Kidney epithelial cell (primary cell): ENCODE results near the gene TSPAN11. TPM values are rescaled to one million over a fixed set of nuclear protein-coding genes. Genes with fewer than 3 reads are reported as not detected.

ENCODE experiments used
- DNase-seq: peaks from one replicate; pipeline ENCODE4 v3.0.0-alpha.2; 2010; ENCODE audit warnings: low read depth
- H3K27me3 ChIP-seq: 2 replicates; pipeline ENCODE4 v1.6.0; 2011; ENCODE audit warnings: low read length; ENCODE audit not compliant: control insufficient read depth, insufficient read depth
- H3K36me3 ChIP-seq: 2 replicates; pipeline ENCODE4 v1.5.1; 2011; ENCODE audit warnings: low read length; ENCODE audit not compliant: control insufficient read depth, insufficient read depth
- H3K4me3 ChIP-seq: 2 replicates; pipeline ENCODE4 v1.5.1; 2011; ENCODE audit warnings: low read depth, mild to moderate bottlenecking, control low read depth, low read length
- total RNA-seq: library from RNA; depleted of rRNA; stranded (reverse); fragments of >200 nt; gene quantifications from 2 replicates; pipeline ENCODE4 v1.2.3, GENCODE V29; 2015
- TF ChIP-seq, protein P1 (sequence below): IDR thresholded peaks from 2 replicates; pipeline ENCODE4 v1.5.1; 2011; ENCODE audit warnings: mild to moderate bottlenecking, moderate library complexity, low read length, control low read depth, inconsistent platforms; ENCODE audit not compliant: insufficient read depth, poor library complexity, severe bottlenecking

TSPAN11 gene
- total RNA-seq, 1 donor from 2014 or later: 5.2 TPM

DNA sequence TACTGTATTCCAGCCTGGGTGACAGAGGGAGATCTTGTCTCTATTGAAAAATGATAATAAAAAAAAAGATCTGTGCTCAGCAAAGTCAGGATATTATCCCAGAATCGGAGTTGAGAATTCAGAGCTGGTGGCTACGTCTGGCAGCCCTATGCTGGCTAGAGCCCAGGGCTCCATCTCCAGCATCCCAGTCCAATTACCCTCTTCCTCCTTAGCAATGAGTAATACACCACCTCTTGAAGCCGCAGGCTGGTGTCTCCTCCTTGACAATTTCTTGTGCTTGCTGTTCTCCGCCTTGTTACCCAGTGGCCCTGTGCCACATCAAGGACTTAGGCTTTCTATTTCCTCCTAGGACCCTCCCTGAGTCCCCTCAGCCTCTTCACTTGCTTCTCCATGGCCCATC, 108.7 kb downstream of the TSPAN11 start:
- no peaks in the 10 kb centered on the region for H3K36me3 ChIP-seq
- no peak for DNase-seq
- TF ChIP-seq, protein P1, sequence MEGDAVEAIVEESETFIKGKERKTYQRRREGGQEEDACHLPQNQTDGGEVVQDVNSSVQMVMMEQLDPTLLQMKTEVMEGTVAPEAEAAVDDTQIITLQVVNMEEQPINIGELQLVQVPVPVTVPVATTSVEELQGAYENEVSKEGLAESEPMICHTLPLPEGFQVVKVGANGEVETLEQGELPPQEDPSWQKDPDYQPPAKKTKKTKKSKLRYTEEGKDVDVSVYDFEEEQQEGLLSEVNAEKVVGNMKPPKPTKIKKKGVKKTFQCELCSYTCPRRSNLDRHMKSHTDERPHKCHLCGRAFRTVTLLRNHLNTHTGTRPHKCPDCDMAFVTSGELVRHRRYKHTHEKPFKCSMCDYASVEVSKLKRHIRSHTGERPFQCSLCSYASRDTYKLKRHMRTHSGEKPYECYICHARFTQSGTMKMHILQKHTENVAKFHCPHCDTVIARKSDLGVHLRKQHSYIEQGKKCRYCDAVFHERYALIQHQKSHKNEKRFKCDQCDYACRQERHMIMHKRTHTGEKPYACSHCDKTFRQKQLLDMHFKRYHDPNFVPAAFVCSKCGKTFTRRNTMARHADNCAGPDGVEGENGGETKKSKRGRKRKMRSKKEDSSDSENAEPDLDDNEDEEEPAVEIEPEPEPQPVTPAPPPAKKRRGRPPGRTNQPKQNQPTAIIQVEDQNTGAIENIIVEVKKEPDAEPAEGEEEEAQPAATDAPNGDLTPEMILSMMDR: no peak
- H3K27me3 ChIP-seq: no peaks in the 10 kb centered on the region
- no peak overlapping the region for H3K4me3 ChIP-seq

DNA sequence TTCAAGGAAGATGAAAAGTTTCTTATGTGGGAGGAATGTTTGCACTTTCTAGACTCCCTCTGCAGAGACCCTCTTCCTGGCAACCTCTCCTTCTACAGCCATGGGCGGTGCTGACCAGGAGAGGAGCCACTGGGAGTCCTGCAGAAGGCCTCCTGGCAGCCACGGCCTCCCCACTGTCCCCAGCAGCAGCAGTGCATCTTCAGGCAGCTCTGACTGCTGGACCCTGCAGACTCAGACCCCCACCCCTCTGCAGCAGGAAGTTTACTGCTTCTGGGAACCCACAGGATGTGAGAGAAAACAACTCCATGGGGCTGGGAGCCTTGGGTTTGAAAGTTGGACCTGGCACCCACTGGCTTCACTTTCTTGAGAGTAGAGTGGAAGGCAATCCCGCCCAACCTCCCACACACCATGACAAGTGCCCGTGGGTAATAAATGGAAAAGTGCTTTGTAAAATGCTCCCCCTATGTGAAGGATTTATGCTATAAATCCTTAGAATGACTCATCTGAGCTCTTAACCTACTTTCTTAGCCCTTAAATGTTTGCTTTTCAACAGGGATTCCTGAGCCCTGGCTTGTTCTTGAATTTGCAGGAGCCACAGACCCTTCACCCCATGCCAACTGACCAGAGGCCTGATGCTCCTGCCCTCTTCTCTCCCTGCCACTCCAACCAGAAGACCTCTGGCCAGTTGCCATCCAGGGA, 109.6 kb downstream of the TSPAN11 start:
- no peak overlapping the region for H3K4me3 ChIP-seq
- TF ChIP-seq, protein P1: no peak
- no peaks in the 10 kb centered on the region for H3K36me3 ChIP-seq
- no peaks in the 10 kb centered on the region for H3K27me3 ChIP-seq
- DNase-seq: no peak

DNA sequence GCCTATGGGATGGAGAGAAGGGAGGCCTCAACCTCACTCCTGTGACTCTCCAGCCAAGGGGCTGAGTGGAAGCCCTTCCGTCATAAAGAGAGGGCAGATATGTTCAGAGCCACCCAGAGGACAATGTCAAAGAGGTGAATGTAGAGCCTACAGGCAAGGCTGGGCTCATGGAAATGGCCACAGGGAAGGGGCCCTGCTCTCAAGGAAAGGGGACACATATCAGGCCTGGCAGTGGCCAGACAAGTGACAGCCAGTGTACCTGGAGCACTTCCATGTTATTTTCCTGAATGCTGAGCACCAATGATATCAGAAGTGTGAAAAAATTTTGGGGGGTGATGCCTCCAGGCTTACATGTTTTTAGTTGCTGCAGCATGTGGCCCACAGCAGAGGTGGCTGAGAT, 110.5 kb downstream of the TSPAN11 start:
- DNase-seq: no peak
- TF ChIP-seq, protein P1: no peak
- Histone ChIP-seq H3K27me3 (no peaks in the 10 kb centered on the region), H3K36me3 (no peaks in the 10 kb centered on the region), H3K4me3 (no peak overlapping the region)

DNA sequence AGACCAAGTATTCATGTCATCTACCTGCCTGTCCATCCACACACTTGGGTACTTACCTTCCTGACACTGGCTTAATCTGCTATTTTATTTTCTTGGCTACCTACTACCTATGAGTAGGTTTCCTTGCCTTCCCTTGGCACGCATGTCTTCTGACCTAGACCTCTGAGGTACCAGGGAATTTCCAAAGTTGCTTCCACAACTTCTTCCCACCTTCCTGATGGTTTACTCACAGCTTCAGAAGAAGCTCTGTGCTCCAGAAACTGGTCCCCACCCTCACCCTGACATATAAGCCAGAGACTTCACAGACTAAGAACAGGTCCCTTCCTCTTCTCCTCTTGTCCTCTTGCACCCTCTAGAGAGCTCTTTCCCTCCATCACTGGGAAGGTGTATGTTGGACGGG, 111.4 kb downstream of the TSPAN11 start:
- no peak for DNase-seq
- Histone ChIP-seq H3K4me3 (no peak overlapping the region), H3K27me3 (no peaks in the 10 kb centered on the region), H3K36me3 (no peaks in the 10 kb centered on the region)
- TF ChIP-seq, protein P1: no peak

DNA sequence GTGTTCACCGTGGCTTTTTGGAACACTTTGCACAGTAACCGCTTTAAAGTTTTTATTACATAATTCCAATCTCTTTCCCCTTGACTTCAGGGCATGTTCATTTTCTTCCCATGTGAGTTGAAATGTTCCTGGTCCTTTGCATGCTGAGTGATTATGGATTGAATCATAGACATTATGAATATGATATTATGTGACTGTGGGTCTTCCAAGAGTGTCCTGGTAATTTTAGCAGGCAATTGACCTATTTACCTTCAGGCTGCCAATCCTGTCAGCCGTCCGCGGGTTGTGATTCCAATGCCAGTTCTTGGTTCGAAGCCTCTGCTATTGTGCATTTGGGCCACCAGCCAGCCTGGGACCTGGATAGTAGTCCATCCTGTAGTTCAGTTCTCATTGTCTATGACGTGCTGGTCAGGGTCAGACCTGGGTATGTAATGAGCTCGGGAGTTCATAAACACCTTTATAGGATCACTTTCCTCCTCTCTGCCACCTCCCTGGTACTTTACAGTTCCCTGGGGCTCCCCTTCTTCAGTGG, 114.6 kb downstream of the TSPAN11 start:
- TF ChIP-seq, protein P1: no peak
- H3K4me3 ChIP-seq: no peak overlapping the region
- no peaks in the 10 kb centered on the region for H3K27me3 ChIP-seq
- DNase-seq: no peak
- no peaks in the 10 kb centered on the region for H3K36me3 ChIP-seq

Other genes with a start within 250 kb of the TSPAN11 start
- 21.7 and 26.2 TPM in 2 replicates for gene IPO8, start 230.9 kb upstream of the TSPAN11 start, total RNA-seq
- gene CAPRIN2, start 171.8 kb upstream of the TSPAN11 start, total RNA-seq: 25.9 and 30.2 TPM in 2 replicates
- 37.3 and 38.2 TPM in 2 replicates for gene DDX11, start 147.1 kb downstream of the TSPAN11 start, total RNA-seq